ENCODE results near the gene KRTAP4-2.

DNA sequence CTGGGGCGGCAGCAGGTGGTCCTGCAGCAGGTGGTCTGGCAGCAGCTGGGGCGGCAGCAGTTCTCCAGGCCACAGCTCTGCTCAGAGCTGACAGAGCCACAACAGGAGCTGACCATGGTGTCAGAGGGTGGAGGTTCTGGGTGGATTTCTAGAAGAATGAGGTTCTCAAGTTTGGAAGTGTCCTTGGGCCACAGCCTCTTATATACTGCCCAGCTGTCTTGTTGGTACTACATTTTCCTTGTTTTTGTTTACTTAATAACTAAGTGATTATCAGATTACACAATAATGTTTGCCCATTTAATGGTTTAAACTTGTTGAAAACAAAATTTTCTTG is 28.4 kb downstream of the KRTAP4-2 start, which contains the start of gene KRTAP4-5:
- TF ChIP-seq SUZ12 (IDR thresholded peaks at IDR 0.05; ENCODE audit: extremely low read depth, insufficient read depth, insufficient read length) (no peak), ZNF274 (IDR thresholded peaks at IDR 0.05; ENCODE audit: low read depth, low read length) (no peak)
